K562 treated with DMSO at 1 percent for 24 hours (cell line): ENCODE measurements around the gene DENND1B. TPM values are rescaled to one million over a fixed set of nuclear protein-coding genes. Genes with fewer than 3 reads are reported as not detected.

ENCODE experiments used
- total RNA-seq: library from RNA; unstranded; fragments of 300-600 nt; gene quantifications from 2 replicates; pipeline ENCODE4 v1.2.3, GENCODE V29; 2022; ENCODE audit warnings: low read depth; ENCODE audit not compliant: insufficient read depth

The DENND1B gene, protein sequence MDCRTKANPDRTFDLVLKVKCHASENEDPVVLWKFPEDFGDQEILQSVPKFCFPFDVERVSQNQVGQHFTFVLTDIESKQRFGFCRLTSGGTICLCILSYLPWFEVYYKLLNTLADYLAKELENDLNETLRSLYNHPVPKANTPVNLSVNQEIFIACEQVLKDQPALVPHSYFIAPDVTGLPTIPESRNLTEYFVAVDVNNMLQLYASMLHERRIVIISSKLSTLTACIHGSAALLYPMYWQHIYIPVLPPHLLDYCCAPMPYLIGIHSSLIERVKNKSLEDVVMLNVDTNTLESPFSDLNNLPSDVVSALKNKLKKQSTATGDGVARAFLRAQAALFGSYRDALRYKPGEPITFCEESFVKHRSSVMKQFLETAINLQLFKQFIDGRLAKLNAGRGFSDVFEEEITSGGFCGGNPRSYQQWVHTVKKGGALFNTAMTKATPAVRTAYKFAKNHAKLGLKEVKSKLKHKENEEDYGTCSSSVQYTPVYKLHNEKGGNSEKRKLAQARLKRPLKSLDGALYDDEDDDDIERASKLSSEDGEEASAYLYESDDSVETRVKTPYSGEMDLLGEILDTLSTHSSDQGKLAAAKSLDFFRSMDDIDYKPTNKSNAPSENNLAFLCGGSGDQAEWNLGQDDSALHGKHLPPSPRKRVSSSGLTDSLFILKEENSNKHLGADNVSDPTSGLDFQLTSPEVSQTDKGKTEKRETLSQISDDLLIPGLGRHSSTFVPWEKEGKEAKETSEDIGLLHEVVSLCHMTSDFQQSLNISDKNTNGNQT
- 2.7 and 3.0 TPM in 2 replicates for total RNA-seq

DNA sequence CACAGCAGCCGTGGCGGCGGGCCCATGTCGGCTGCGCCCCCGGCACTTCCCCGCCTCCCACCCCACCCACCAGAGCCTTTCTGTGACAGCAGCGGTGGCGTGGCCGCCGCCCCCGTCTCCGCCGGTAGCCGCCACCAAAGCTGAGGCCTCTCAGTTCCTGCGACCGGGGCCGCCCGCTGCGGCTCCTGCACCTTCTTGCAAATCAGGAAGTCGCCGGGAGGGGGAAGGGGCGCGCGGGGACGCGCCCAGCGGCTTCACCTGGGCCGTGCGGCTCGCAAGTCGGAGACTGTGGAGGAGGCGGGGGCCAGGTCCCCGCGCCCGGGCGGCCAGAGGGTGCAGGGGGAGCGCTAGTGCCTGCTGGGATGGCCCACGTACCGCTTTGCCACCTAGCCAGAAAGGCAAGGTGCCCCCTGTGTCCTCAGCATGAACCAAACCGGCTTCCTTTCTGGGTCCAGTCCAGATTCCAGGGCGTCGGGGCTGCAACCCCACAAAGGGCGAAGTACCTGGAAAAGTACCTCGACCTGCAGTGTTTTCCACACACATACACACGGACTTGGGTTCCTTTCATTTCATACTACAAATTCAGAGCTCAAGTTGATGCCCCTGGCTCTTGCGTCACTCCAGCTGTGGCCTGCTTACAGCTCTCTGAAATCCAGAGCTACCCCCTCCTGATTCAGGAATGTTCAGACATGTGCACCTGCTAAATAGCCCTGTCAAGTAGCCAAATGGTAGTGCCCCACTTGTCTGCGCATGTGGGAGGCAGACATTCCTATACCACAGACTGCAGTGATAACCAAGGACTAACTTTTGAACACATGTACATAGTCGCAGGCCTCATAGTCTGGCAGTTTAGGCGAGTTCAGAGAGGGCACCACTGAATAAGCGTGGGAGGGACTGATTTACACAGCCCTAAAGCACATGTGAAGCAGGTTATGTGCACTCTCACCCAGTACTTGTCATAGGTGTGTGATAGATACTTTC is at the start of gene DENND1B:
TSS of gene DENND1B (minus strand) at position 199 of the 981 bp plus-strand sequence. CDS start 325 bp downstream, outside the sequence.

Other genes starting within 250 kb of the DENND1B start
- 4.8 and 6.4 TPM in 2 replicates for gene C1orf53, start 127.2 kb upstream of the DENND1B start, total RNA-seq
- 0.03 TPM in 1 of 2 replicates, not detected in the other for gene LHX9, start 141.9 kb upstream of the DENND1B start, total RNA-seq